Inflammatory macrophage (primary cell): Measurements from ENCODE around the gene SRD5A1.
"Not testable (repeated sequence)": the region's sequence is repeated elsewhere in the genome, so short reads cannot be mapped to it uniquely, and the experiment has no call there.

ENCODE experiments used
- DNase-seq, 2 donors: peaks; one replicate each; pipeline ENCODE4 v3.0.0-alpha.2; 2020 to 2022

Gene SRD5A1

DNA sequence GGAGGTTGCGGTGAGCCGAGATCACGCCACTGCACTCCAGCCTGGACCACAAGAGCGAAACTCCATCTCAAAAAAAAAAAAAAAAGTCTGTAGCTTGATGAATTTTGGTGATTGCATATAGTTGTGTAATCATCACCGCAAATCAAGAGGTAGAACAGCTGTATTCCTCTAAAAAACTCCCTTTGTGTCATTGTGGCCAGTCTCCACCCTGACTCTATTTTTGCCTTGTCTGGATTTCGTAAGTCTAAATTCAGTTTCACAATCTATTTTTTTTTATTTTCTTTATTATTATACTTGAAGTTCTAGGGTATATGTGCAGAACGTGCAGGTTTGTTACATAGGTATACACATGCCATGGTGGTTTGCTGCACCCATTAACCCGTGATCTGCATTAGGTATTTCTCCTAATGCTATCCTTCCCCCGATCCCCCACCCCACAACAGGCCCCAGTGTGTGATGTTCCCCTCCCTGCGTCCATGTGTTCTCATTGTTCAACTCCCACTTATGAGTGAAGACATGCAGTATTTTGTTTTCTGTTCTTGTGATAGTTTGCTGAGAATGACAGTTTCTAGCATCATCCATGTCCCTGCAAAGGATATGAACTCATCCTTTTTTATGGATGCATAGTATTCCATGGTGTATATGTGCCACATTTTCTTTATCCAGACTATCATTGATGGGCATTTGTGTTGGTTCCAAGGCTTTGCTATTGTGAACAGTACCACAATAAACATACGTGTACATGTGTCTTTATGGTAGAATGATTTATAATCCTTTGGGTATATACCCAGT is 12.5 kb downstream of the SRD5A1 start:
- DNase-seq: peak; percentile 59 to 84

DNA sequence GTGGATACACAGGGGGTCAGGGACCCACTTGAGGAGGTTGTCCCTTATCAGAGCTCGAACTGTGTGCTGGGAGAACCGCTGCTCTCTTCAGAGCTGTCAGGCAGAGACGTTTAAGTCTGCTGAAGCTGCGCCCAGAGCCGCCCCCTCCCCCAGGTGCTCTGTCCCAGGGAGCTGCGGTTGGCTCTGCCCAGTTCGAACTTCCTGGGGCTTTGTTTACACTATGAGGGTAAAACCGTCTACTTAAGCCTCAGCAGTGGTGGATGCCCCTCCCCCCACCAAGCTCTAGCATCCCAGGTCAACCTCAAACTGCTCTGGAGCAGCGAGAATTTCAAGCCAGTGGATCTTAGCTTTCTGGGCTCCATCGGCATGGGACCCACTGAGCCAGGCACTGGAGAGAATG is 15.9 kb downstream of the SRD5A1 start:
- no peak for DNase-seq

DNA sequence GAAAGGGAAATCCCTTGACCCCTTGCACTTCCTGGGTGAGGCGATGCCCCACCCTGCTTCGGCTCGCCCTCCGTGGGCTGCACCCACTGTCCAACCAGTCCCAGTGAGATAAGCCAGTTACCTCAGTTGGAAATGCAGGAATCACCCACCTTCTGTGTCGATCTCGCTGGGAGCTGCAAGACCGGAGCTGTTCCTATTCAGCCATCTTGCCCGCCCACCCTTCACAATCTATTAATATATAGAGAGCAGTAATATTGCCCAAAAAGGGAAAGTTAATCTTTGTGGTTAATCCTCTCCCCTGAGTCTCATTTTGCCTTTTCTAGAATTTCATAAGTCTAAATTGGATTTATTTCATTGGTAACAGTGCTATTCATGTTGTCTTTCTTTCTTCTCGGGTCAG is 16.4 kb downstream of the SRD5A1 start:
- DNase-seq: peak in 1 of 2 donors; percentile 17

DNA sequence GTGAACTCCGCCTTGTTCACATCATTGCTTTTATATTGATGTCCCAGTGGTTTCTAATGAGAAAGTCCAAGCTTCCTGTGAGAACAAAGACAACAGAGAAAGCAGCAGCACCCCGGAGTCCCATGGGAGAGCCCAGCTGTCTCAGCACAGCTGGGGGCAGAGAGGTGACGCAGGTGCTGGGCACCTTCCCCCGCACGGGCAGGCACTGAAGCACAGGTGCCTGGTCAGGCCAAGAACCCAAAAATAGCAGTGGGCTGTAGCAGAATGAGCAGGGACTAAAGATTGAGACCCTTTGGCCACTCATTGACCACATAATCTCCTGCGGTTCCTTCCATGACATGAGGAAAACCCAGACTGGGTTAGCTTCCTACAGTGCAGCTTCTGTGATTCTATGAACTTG is 18.8 kb downstream of the SRD5A1 start:
- no peak for DNase-seq

DNA sequence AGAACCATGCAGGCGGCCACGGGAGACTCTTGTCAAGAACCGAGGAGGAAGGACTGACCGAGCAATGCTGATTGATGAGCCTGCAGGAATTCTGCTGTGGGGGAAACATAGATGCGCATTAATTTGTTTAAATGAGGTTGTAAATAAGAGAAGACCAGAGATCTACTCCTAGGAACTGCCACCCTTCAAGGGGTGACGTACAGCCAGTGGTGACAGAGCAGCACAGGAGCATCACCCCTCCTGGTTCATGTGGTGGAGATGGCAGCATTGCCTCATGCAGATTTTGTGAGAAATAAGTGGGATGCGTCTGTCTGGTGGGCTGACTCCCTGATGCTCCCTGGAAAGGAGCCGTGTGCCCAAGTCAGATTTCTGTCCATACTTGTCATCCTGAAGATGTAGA is 22.2 kb downstream of the SRD5A1 start:
- no peak for DNase-seq

DNA sequence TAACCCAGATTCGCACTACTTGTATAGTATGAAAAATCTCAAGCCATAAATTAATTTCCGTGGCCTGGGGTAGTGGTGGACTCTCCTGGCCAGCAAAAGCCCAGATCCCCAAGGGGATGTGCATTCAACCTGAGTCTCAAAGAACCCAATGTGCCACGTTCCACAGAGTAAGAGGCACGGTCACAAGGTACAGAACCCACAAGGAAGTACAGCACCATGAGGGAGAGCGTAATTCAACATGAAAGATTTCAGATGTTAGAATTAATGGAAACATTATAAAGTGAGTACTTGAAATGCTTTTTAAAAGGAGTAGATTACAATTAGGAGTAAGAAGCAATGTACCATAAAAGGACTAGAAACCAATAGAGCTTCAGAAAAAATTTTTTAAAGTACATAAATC is 23.4 kb downstream of the SRD5A1 start:
- no peak for DNase-seq

DNA sequence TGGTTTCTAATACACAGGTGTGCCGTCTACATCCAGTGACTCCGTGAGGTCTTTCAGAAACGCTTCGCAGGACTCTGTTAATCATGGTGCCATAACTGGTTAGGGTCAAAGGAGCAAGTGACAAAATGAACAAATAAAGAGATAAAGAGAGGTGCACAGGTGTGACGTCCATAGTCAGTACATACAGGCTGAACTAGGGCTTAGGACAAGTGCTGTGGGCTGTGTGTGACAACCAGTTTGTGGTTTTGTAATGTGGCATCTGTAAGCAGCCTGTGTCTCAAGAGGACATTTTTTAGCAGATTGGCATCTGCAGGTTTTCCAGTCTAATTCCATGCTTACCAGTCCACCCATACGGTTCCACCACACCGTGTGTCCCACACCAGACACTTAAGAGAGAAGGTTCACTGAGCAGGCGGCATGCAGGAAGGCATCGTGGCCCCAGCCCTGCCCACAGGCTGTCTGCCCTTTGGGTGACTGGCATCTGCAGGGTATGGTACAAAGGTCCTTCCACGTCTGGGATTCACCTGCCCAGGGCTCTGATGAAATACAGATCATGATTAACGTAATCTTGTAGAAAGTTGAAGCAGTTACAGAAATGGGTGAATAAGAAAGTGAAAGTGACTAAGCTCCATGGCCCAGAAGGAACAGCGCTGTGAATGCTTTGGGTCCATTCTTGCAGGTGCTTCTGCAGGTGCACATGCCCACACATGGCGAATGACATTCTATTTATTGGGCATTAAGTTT is 26.9 kb downstream of the SRD5A1 start:
- no peak for DNase-seq

DNA sequence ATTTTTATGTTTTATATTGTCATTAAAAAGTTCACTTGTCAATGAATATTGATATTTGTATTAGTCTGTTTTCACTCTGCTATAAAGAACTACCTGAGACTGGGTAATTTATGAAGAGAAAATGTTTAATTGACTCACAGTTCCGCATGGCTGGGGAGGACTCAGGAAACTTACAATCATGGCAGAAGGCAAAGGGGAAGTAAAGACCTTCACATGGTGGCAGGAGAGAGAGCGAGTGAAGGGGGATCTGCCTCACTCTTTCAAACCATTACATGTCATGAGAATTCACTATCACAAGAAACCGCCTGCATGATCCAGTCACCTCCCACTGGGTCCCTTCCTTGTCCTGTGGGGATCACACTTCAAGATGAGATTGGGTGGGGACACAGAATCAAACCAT is 27.4 kb downstream of the SRD5A1 start:
- DNase-seq: no peak

DNA sequence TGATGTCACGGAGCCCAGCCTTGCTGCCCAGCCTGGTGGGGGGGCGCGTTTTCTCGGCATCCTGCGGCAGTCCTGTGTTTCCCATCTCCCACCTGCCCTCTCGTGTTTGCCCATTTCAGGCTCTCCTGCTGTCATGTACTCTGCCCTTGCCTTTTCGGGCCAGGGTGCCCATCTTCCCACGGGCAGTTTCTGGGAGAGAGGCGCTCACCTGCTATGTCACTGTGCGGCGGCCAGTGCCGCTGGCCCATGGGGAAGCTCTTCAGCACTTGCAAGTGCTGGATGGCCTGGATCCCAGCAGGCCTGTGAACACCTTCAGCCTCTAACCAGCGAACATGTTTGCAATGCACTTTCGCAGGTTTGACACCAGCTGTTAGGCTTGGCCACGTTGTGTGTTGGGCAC is 33.5 kb downstream of the SRD5A1 start:
- DNase-seq: no peak

DNA sequence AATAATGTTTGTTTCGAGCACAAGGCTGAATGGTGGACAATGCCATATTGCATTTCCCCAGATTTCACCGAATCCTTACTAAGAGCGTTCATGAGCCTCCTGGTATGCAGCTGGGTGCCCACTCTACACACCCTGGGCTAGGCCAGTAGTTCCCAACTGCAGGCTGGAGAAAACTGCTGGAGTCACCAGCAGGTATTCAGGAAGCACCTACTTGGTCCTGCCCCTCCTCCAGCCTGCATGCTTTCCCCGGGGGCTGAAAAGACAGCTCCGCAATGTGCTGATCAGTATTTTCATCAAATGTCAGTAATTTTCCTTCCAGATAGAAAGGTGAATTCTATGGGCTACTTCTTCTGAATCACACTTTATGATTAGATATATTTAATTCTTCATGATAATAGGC is 34.4 kb downstream of the SRD5A1 start:
- DNase-seq: no peak

DNA sequence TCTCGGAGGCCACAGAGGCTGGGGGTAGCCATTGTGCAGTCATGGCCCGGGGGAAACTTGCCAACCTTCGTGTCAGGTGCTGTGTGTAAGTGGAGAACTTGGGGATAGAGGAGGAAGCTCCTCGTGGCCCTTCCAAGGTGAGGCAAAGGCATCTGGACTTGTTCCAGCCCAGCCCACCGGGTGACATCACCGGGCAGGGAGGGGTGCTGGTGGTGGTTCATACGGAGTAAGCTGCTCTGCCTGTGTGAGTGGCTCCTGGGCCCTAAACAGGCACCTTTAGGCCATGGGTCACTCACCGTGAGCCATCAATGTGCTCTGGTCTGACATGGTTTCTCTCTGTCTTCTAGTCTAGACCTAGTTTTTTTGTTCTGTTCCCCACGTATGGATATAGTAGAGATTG is 35.5 kb downstream of the SRD5A1 start:
- not testable (repeated sequence) for DNase-seq

DNA sequence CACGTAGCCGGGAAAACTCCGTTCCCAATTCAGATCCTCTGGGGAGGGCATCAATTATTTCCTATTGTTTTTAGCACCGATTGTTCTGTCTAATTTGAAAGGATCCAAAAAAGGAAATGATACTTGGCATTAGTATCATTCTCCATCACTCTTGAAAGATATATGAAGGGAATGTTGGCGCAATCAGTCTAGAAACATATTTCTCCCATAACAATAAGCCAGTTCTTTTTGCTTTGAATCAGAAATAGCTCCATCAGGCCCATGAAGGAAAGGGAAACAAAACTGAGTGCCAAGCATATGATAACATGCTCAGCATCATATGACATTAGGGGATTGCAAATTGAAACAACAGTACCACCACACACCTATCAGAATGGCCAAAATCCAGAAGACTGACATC is 39.8 kb downstream of the SRD5A1 start:
- DNase-seq: no peak

DNA sequence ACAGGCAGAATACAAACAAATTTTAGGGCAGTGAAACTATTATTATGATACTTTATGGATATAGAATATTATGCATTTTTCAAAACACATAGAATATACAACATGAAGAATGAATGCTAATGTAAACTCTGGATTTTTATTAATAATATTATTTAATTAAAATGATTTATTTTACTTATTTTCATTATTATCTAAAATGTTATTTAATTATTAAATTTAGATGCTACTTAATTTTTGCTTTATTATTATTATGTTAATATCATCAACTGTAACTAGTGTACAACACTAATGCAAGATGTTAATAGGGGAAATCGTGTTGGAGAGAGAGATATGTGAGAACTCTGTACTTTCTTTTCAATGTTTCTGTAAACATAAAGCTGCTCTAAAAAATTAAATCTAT is 40.7 kb downstream of the SRD5A1 start:
- DNase-seq: no peak

DNA sequence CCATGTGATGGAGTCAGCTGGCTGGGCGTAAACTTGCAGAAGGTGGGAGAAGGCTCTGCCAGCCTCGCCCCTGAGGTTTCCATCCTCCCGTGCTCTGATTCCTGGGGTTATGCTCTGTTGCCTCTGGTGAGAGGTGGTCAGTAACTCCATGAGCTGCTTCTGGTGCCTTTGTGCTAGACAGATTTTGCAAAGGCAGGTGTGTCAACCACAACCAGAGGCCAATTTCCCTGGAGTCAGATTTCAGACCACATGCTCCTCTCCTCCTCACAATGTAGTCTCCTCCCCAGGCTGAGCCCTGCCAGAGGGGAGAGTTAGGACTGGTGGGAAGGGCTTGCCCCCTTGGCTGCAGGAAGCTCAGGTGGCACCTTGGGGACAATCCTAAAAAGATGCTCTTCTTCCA is 41.2 kb downstream of the SRD5A1 start:
- no peak for DNase-seq

DNA sequence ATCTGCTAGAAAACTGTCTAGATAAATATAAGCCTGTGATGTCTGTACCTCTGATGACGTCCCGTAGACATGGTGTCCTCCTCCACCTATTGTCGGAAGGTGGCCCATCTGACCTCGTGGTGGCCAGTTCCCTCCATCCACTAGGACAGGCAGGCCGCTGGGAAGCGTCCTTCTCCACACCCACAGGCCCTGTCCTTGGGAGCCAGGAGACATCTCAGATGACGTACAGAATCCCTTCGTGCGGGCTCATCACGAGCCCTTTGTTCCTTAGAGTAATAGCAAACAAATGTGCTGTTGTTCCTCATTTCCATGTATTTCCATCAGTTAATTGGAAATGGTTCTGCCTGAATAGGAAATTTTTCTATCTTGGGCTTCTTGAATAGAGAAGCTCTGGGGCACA is 41.6 kb downstream of the SRD5A1 start:
- no peak for DNase-seq

DNA sequence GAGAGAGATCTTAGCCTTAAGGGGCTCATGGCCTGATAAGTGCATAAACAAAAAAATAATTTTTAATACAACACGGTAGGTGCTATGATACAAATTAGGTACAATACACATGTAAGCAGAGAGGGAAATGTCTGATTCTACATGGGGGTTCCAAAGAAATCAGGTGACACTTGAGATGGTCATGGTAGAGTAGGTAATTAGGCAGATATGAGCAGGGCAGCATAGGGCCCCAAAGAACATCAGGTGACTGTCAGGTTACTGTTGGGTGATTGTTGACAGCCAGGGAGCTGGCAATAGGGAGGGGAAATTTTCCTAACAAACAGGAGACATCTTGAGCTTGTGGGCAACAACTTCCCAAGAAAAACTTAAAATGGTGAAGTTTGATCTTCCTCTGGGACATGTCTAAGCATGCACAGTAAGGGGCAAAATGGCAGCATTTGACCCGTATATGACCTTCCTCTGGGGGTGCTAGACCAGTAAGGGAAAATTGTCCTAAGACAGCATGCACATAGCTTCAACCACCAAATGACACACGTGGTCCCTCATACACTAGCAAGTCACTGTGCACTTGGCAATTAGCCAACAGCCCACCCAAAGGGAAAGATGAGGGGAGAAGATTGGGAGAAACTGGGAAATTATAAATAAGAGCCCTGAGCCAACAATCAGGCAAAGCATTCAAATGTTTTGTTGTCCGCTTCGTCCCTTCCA is 42.7 kb downstream of the SRD5A1 start:
- DNase-seq: no peak

DNA sequence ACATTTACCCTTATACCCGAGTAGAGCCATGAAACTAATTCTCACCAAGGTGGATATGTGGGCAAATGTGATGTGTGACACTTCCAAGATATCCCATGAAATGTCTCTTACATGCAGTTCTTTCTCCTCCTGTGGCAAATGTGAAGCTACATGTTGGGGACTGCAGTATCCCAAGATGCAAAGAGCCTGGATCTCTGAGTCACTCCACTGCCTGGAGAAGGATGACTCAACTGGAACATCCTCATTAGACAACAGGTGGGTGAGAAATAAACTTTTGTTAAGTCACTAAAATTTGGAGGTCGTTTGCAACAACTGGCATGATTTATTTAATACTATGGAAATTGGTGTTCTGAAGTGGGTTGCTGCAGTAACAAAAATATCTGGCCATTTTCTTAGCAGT is 43.5 kb downstream of the SRD5A1 start:
- no peak for DNase-seq

DNA sequence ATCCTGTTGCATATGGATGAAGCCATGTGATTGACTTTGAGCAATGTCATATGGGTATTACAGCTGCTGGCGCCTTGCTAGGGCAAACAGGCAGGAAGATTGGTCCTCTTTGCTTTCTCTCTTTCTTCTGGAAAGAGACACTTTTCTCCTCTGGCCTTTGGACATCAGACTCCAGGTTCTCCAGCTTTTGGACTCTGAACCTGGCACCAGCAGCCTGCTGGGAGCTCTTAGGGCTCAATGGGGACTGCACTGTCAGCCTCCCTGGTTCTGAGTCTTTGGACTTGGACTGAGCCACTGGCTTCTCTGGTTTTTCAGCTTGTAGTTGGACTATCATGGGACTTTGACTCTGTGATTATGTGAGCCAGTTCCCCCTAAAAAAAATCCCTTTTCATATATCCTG is 45.1 kb downstream of the SRD5A1 start:
- DNase-seq: no peak

DNA sequence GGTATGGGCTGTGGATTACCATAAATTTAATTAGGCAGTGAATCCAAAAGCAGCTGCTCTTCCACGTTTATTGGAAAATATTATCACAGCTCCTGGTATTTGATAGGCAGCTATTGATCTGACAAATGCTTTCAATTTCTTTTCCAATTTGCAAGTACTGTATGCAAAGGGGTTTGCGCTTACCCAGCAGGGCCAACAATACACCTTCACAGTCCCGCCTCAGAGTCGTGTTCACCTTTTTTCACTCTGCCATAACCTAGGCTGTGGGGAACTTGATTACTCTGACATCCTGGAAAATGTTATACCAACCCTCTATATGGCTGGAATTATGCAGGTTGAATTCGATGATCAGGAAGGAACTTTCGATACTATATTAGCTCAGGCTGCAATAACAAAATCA is 47.7 kb downstream of the SRD5A1 start:
- no peak for DNase-seq

DNA sequence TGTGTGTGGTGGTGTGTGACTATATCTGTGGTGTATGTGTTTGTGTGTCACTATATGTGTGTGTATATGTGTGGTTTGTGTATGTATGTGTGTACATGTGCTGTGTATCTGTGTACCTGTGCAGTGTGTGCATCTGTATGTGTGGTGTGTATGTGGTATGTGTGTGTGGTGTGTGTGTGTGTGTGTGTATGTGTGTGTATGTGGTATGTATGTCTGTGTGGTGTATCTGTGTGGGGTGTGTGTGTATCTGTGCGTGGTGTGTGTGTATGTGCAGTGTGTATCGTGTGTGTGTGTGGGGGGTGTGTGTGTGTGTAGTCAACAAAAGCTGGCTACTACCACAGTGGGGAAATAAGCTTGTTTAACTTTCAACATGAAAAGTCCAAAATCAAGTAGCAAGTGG is 48.4 kb downstream of the SRD5A1 start:
- no peak for DNase-seq

DNA sequence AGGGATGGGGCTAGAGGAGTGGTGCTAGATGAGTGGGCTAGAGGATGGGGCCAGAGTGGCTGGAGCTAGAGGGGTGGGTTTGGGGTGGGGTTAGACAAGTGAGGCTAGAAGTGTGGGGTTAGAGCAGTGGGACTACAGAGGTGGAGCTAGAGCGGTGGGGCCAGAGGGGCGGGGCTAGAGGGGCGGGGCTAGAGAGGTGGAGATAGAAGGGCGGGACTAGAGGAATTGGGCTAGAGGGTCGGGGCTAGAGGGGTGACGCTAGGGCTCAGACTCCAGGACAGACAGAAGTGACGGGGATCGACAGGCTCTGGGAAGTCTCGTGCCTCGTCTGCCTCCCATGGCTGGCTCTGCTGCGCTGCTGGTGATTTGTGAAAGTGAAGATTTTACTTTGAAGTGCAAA is 49.0 kb downstream of the SRD5A1 start:
- DNase-seq: no peak

DNA sequence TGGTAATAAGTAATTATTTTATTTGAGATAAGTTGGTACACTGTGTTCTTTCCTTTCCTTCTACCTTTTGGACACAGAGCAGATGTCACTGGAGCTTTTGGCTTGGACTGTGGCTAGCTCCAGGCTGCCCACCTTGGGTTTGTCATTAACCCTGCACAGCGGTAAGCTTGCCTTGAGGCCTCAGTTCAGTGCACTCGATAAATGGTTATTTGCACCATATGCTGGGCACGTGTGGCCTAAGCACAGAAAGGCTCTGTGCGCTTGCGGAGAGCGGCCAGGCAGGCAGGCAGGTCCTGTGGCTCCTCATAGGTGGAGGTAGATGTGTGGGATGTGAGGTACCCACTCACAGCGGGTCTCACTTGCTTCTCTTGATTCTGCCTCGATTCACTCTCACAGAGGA is 50.0 kb downstream of the SRD5A1 start:
- no peak for DNase-seq

DNA sequence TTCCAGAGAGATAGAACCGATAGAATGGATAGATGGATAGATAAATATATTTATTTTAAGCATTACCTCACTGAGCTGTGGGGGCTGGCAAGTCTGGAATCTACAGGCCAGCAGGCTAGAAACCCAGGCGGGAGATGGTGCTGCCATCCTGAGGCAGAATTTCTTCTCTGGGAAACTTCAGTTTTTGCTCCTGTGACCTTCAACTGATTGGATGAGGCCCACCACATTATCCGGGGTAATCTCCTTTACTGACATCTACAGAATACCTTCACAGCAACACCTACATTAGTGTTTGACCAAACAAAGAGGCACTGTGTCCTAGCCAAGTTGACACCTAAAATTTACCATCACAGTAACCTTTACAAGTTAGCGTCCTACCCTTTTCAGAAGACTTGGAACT is 50.8 kb downstream of the SRD5A1 start:
- DNase-seq: no peak

DNA sequence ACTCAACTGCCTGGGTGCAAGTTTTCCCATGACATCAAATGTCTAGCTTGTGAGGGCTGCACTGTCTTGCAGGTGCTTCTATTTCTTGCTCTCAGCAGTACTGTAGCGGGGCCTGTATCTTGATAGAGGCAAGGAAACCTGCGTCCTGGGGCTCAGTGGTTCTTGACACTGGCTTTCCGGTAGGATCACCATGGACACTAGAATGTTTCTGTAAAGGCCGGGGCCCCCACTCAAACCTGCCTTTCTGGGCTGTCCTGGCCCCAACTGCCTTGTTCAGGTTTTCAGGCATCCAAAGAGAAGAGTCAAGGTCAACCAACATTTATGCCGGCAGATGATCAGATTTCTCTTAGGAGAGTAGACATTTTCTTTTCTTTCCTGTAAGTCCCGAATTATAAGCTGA is 53.3 kb downstream of the SRD5A1 start:
- no peak for DNase-seq
